Muscle of back (tissue), 11 donors: ENCODE data around the gene TOP2A. TPM values are rescaled to one million over a fixed set of nuclear protein-coding genes. Genes with fewer than 3 reads are reported as not detected.
"Not testable (repeated sequence)": the region's sequence is repeated elsewhere in the genome, so short reads cannot be mapped to it uniquely, and the experiment has no call there.

Experiments used
- DNase-seq, 3 donors: peaks; one replicate each; pipeline versions ENCODE4 v3.0.0 to v3.0.0-alpha.2; 2013
- polyA plus RNA-seq, 10 donors: library from polyadenylated mRNA; unstranded; fragments of 120-200 nt; gene quantifications; one replicate each; pipeline ENCODE4 v1.2.1, GENCODE V29; 2013; ENCODE audit not compliant: insufficient read length in 10 of 10

TOP2A gene
- polyA plus RNA-seq, 10 donors: 50.2 to 119 (median 78.6) TPM

DNA sequence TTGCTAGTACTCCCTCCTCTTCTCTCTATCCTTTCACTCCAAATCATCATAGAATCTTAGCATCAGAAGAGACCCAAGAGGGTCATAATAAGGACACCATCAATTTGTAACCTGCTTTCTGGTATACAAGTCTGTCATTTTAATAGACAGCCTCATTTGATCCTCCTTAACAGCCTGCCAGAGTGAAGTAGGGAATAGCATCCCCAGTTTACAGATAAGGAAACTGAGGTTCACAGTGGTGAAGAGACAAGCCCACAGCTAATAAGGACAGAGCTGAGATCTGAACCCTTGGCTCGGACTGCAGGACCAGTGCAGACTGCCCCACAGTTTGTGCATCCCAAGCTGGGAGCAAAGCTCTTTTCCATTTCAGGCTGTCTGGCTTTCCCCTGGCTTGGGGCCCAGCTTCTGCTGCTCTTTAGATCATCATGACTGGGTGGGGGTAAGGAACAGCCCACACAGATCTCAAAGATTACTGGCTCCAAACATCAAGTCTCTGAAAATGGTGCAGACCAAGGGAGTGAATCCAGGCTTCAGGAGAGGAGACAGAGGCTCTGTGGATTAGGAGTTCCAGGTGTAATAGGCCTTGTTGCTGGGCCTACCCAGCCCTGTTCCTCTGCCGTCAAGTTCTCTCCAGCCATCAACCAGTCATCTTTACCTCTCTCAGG lies 15.3 kb upstream of the TOP2A start:
- peak in 2 of 3 donors; percentile 81 to 83 for DNase-seq

DNA sequence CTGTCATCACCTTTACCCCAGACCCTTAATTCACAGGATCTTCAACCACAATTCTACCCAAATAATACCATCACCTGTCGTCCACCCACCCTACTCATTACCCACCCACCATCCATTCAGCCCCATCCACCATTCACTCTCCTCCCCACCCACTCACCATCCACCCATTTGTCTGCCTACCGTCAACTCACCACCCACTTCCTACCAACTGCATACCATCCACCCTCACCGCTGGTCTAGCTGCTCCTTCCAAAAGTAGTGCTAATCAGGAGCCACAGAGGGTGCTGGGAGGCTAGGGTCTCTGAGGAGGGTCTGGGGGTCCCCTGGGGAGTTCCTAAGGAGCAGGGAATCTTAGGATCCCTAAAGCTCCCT lies 13.5 kb upstream of the TOP2A start:
- no peak for DNase-seq

GRCh38 chr17:40430272-40431230 lies 12.9 kb upstream of the TOP2A start:
- no peak for DNase-seq

DNA sequence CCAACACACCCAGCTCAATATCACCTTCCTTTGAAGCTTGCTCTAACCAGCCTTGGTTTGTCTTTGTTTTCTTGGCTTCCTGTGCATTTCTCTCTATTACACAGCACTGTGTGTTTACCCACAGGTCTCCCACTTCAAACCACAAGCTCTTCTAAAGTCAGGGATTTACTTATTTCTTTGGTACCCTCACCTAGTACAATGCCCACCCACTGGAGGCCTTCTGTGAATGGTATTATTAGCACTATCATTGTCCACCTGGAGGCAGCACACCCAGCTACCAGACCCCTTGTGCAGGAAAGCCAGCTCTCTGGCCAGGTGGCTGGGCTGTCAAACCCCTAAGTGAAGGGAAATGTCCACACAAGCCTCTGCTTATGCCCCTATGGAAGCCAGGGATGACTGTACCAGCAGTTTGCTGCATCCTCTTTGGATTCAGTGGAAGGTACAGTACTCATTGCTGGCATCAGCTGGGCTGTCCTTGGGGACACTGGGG lies 9.4 kb upstream of the TOP2A start:
- DNase-seq: no peak

DNA sequence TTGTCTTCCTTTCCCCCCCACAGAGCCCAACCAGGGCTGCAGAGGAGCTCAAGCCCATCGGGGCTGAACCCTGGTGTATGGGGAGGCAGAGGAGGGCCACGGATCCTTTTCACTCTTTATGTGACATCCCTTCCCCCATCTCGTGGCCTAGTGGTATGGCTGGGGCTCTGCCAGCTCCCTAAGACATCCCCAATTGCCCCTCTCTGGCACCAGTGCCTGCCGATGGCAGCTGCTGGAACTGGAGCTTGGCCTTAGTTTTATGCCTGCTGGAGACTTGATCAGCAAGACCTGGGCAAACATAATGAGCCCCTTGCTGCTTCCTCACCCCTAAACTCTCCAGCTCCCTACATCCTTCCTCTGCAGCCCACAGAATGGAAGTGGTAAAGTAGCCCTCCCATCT lies 8.0 kb upstream of the TOP2A start:
- no peak for DNase-seq

DNA sequence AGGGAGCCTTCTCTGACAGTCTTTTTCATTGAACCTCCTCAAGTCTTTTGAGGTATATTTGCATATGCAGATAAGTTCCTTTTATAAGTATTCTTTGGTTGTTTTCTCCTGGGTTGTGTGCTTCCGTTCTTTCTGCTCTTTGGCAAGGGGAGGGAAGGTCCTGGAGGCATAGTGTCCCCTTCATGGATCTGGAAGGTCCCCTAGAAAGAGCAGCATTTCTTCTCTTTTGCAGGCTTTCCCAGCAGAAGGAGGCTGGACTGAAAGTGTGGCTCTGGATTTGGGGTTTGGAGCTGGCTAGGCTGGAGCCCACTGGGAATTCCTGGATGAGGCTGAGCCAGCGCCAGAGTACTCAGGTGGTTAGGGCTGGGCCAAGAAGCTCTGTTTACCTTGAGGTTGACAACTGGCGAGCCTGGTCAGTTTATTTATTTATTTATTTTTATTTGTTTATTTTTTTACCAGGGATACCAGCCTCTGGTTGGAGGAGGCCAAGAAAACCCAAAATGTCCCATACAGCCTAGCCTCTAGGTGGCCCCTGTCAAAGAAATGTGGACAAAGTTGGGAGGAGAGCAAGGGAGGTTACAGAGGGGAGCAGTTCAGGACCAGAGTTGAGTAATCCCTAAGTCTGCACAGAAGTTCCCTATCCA lies 5.4 kb upstream of the TOP2A start:
- DNase-seq: peak in 1 of 3 donors; percentile 12

DNA sequence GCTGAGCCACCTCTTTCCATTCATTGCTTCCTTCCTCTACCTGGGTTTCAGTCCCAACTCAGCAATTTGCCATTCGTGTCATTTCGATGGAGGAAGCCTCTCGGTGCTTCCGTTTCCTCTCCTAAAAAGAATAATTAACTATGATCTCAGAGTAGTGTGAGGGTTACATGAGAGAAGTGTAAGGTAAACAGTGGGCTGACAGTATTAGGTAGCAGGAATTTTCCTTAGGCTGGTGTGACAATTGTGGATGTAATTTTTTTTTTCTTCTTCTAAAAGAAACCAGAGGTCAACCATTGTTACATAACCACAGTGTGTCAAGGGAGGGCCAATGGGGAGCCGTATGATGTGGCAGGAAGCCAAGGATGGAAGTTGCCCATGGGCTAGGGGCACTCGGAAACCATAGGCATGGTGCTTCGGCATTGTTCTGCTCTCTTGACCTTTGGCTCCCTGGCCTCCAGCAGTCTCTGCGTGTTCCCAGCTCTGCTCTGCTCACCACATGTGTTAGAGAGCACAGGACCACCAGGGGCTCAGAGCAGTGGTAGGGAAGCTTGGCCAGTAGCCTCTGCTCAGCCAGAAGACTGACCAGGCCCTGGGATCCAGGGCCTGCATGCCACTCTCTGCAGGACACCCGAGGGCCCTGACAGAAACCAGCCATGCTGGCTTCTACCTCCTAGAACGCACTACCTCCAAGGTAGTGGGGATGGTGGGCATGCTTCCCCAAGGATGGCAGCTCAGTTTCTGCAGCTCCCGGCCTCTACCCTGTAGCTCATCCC lies 2.0 kb upstream of the TOP2A start:
- peak in 1 of 3 donors; percentile 29 for DNase-seq

GRCh38 chr17:40418428-40418706 lies 671 bp upstream of the TOP2A start:
- DNase-seq: no peak

- no peak for DNase-seq
Measured at GRCh38 chr17:40417258-40417608, 463 bp downstream of the TOP2A start.

GRCh38 chr17:40416671-40417070 lies 1.0 kb downstream of the TOP2A start:
- DNase-seq: no peak

GRCh38 chr17:40415390-40415789 lies 2.3 kb downstream of the TOP2A start:
- DNase-seq: peak in 2 of 3 donors; percentile 27 to 49

GRCh38 chr17:40414312-40414711 lies 3.4 kb downstream of the TOP2A start:
- not testable (repeated sequence) for DNase-seq

GRCh38 chr17:40412880-40413279 lies 4.8 kb downstream of the TOP2A start:
- DNase-seq: no peak

DNA sequence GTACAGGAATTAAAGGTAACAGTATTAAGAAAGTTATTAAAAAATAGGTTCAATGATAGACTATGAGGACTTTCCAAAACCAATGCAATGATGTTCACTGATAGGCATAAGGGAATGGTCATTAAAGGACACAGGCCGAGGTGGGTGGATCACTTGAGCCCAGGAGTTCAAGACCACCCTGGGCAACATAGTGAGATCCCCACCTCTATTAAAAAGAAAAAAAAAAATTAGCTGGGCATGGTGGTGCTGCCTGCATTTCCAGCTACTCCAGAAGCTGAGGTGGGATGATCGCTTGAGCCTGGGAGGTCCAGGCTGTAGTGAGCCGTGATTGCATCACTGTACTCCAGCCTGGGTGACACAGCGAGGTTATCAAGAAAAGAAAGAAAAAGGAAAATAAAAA lies 5.9 kb downstream of the TOP2A start:
- DNase-seq: no peak

DNA sequence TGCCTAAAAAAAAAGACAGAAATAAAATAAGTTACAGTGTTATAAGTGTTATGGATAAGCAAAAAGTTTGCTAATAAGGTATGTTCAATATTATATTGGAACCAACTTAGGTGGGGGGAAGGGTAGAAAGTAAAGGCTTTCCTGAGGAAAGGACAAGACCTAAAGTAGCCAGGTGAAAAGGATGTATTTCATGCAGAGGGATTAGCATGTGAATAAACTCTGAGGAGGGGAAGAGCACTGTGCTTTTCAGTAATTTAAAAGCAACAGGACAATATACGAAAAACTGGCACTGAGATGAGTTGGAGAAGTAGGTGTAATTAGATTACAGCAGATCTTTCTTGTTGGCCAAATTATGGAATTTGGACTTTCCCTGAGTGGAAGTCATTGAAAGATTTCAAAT lies 7.6 kb downstream of the TOP2A start:
- DNase-seq: no peak

GRCh38 chr17:40409540-40409939 lies 8.2 kb downstream of the TOP2A start:
- not testable (repeated sequence) for DNase-seq

- no peak for DNase-seq
Measured at GRCh38 chr17:40407460-40407859, 10.2 kb downstream of the TOP2A start.

GRCh38 chr17:40404003-40404402 lies 13.7 kb downstream of the TOP2A start:
- no peak for DNase-seq

- DNase-seq: no peak
Measured at GRCh38 chr17:40402668-40403067, 15.0 kb downstream of the TOP2A start.

- peak; percentile 37 to 70 (median 55) for DNase-seq
Measured at GRCh38 chr17:40399185-40399584, 18.5 kb downstream of the TOP2A start.

- DNase-seq: not testable (repeated sequence)
Measured at GRCh38 chr17:40386555-40386954, 31.1 kb downstream of the TOP2A start.

GRCh38 chr17:40382251-40382650 lies 35.4 kb downstream of the TOP2A start:
- DNase-seq: no peak
